ENCODE results near the gene OVCH1. TPM values are rescaled to one million over a fixed set of nuclear protein-coding genes. Genes with fewer than 3 reads are reported as not detected.

The OVCH1 gene, protein sequence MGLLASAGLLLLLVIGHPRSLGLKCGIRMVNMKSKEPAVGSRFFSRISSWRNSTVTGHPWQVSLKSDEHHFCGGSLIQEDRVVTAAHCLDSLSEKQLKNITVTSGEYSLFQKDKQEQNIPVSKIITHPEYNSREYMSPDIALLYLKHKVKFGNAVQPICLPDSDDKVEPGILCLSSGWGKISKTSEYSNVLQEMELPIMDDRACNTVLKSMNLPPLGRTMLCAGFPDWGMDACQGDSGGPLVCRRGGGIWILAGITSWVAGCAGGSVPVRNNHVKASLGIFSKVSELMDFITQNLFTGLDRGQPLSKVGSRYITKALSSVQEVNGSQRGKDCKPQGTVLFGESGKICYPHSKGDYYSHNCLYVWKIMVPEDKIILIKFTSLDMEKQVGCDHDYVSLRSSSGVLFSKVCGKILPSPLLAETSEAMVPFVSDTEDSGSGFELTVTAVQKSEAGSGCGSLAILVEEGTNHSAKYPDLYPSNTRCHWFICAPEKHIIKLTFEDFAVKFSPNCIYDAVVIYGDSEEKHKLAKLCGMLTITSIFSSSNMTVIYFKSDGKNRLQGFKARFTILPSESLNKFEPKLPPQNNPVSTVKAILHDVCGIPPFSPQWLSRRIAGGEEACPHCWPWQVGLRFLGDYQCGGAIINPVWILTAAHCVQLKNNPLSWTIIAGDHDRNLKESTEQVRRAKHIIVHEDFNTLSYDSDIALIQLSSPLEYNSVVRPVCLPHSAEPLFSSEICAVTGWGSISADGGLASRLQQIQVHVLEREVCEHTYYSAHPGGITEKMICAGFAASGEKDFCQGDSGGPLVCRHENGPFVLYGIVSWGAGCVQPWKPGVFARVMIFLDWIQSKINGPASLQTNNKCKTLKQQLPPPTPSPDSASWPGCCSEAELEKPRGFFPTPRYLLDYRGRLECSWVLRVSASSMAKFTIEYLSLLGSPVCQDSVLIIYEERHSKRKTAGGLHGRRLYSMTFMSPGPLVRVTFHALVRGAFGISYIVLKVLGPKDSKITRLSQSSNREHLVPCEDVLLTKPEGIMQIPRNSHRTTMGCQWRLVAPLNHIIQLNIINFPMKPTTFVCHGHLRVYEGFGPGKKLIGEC
- polyA plus RNA-seq = under 1 TPM in 1 of 3 donors, not detected in 2; 0.37 TPM

- 88 to 94% (median 93%) methylated on average over 18 of the region's 18 CpGs for WGBS, 3 donors
Measured at GRCh38 chr12:29497588-29497987, at the start of gene OVCH1. TSS of gene OVCH1 (minus strand) at chr12:29497686. CDS start at chr12:29497686, 0 bp downstream.

DNA sequence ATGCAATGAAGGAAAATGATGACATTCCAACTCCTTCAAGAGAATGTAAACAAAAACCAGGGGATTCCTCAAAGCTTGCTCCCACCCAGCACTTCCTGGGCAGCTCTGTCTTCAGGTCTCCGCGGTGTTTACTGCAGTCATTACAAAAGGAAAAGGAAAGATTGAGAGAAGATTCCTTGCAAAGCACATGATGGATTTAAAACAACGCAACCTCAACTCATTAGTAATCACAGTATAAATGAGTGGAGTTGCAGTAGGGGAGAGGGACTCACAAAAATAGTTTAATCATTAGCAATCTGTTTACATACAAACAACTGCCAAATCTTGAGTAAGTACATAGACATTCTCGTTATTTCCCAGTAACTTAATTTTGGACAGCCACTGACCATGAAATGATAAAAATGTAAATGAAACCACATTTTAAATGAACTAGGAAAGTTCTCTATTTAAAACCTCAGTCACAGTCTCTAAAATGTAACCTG, 49.7 kb upstream of the OVCH1 start:
- no peak overlapping the region for H3K27ac ChIP-seq (ENCODE audit: low read depth, low read length)
- 18 to 61% (median 39%) methylated on average over 4 of the region's 4 CpGs for WGBS, 3 donors

More at GRCh38 chr12:29497588-29497987, at the start of gene OVCH1:
- no peak within 1 kb of the TSS for H3K27ac ChIP-seq (ENCODE audit: low read depth, low read length)

DNA sequence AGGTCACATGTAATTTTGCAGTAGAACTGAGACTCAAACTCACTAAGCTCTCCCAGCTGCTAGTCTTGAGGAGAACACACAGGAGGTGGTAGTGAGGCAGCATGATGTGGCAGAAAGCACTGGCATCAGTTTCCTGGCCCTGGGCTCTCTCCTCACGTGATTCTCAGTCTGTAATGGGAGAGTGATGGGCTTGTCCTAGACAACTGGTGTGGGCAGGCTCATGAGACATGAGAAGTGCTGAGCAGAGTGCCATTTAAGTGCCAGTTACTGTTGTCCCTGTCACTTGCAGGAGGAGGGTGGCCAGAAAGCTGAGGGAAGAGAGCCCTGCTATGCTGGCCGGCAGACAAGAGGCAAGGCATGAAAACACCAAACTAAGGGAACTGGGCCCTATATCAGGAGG, 48.5 kb upstream of the OVCH1 start:
- no peak overlapping the region for H3K27ac ChIP-seq (ENCODE audit: low read depth, low read length)
- WGBS, 3 donors = 76 to 81% (median 77%) methylated on average over 2 of the region's 2 CpGs

DNA sequence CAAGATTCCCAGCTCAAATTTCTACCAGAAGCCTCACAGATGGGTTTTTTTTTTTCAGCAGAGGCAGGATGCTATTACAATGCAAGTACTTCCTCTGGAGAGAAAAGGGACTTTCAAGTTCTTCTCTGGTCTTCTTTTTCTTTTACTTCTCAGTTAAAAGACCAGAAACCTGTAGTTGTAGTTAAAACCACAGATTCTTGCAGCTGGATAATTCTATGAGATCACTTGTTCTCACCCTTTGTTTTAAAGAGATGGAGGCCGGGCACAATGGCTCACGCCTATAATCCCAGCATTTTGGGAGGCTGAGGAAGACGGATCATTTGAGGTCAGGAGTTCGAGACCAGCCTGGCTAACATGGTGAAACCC, 47.6 kb upstream of the OVCH1 start:
- H3K27ac ChIP-seq (ENCODE audit: low read depth, low read length) = no peak overlapping the region
- WGBS, 3 donors = 75 to 89% (median 84%) methylated on average over 4 of the region's 4 CpGs

- WGBS, 3 donors = 75 to 84% (median 82%) methylated on average over 6 of the region's 6 CpGs
- H3K27ac ChIP-seq (ENCODE audit: low read depth, low read length) = no peak overlapping the region
Measured at GRCh38 chr12:29544428-29545101, 47.1 kb upstream of the OVCH1 start.

DNA sequence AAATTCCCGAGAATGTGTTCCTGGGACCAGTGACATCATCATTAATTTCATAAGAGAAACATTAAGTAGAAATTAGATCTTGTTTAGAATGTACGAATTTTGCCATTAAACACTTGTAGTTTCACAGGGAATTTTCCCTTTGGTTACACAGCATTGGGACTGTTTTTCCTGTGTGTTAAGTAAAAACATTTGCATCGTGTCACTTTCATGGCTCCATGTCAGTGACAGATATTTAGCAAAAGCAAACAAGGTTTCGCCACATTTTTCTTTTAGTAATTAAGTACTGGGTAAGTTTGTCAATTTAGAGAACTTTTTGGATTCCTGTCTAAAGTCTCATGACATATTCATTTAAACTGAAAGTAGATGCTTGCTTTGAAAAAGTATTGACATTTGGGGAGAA, 45.5 kb upstream of the OVCH1 start:
- WGBS, 3 donors = 38 to 69% (median 59%) methylated on average over 4 of the region's 4 CpGs
- H3K27ac ChIP-seq (ENCODE audit: low read depth, low read length) = no peak overlapping the region

DNA sequence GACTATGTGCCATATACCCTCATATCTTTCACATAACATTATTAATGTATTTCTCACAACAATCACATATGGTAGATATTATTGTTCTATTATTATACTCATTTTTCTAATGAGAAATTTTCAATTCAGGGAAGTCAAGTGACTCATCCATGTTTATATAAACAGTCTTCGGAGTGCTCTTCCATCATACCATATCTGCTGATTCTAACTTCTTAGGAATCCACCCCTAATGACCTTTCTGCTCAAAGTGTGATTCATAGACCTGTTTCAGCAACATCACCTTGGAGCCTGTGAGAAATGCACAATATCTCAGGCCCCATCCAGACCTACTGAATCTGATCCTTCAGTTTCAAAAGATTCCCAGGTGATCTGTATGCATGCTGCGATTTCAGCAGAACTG, 39.8 kb upstream of the OVCH1 start:
- H3K27ac ChIP-seq (ENCODE audit: low read depth, low read length) = no peak overlapping the region
- 73 to 76% (median 76%) methylated on average over 2 of the region's 2 CpGs for WGBS, 3 donors

GRCh38 chr12:29534935-29535334, 37.4 kb upstream of the OVCH1 start:
- WGBS, 3 donors = 80 to 91% (median 91%) methylated on average over 2 of the region's 2 CpGs

GRCh38 chr12:29533815-29534489, 36.5 kb upstream of the OVCH1 start:
- WGBS, 3 donors = 33 to 66% (median 45%) methylated on average over 4 of the region's 4 CpGs

More at GRCh38 chr12:29534935-29535334, 37.4 kb upstream of the OVCH1 start:
- H3K27ac ChIP-seq (ENCODE audit: low read depth, low read length) = no peak overlapping the region

DNA sequence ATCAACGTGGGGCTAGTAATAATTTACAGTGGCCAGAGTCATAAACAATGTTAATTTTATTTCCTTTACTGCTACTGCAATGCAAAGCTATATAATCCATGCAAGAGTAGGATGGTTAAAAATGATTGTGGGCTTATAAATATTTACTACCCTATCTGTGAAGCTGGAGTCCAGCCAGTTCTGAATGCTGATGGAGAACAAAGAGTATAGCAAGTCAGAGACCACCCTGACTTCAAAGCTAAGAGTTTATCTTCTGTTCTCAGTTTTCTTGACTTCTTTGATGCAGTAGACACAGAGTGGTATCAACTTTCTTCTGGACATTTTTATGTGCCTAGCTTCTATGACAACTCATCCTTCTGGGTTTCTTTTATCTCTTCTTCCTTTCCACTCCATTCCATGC, 34.0 kb upstream of the OVCH1 start:
- no peak overlapping the region for H3K27ac ChIP-seq (ENCODE audit: low read depth, low read length)
- WGBS, 3 donors = 28 to 70% (median 60%) methylated on average over 1 of the region's 1 CpG

More at GRCh38 chr12:29533815-29534489, 36.5 kb upstream of the OVCH1 start:
- no peak overlapping the region for H3K27ac ChIP-seq (ENCODE audit: low read depth, low read length)

GRCh38 chr12:29530436-29530835, 33.0 kb upstream of the OVCH1 start:
- 74 to 87% (median 77%) methylated on average over 4 of the region's 4 CpGs for WGBS, 3 donors
- no peak overlapping the region for H3K27ac ChIP-seq (ENCODE audit: low read depth, low read length)

DNA sequence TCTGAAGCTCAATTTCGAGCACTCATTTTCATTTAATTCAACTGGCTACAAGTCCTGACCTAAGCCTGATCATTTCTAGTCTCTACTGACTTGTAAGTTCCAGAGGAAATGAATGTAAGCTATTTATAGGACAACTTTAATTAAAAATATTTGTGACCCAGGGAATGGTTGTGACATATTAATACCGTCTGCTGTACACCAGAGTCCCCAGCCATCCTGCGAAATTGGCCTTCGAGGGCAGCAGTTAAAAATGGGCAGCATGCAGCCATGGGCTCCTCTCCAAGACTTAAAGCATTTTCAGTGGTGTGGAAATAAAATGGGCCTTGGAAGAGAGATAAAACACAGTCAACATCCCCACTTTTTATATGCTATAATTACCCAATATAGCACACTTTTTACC, 30.7 kb upstream of the OVCH1 start:
- 55 to 72% (median 72%) methylated on average over 4 of the region's 4 CpGs for WGBS, 3 donors
- no peak overlapping the region for H3K27ac ChIP-seq (ENCODE audit: low read depth, low read length)

- 54 to 85% (median 81%) methylated on average over 2 of the region's 2 CpGs for WGBS, 3 donors
- H3K27ac ChIP-seq (ENCODE audit: low read depth, low read length) = no peak overlapping the region
Measured at GRCh38 chr12:29521951-29522350, 24.5 kb upstream of the OVCH1 start.

DNA sequence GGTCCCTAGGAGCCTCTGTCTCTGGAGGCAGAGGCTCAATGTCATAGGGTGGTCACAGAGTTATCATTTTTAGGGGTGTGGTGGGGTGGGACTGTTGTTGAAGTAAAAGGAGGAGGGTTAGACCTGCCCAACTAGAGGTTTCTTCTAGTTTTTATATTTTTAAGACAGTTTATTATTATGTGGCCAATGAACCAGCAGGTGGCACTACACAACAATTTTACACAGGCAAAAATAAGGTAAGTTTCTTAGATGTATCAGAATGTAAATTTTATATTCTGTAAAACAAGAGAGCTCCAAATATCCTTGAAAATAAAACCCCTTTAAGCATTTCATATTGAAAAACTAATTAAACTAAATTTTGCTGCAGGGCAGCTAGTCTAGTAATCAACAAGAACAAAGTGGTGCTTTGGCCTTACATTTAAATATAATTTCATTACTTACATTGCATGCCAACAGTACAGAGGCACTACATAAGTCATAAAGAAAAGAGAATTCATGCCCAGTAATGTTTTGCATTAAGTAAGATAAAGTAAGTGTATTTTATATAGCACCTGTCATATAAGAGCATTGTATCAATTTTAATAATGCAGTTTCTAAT, 22.2 kb upstream of the OVCH1 start:
- H3K27ac ChIP-seq (ENCODE audit: low read depth, low read length) = no peak overlapping the region

DNA sequence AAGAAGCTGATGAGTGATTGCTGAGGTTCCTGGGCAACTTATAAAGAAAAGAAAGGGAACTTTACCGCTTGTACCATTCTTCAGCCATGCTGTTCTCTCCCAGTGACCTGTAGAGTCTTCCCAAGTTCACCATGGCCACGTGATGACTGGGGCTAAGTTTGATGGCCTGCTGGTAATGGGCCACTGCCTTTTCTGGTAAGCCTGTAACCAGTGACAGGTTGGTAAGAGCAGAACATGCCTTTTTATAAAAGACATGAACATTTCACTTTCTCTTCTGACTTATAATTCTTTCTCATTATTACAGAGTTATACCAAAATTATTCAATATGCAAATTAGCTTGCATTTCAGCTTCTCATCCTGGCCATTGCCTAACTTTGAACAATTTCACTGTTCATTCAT, 20.9 kb upstream of the OVCH1 start:
- no peak overlapping the region for H3K27ac ChIP-seq (ENCODE audit: low read depth, low read length)
- 64 to 91% (median 83%) methylated on average over 2 of the region's 2 CpGs for WGBS, 3 donors

DNA sequence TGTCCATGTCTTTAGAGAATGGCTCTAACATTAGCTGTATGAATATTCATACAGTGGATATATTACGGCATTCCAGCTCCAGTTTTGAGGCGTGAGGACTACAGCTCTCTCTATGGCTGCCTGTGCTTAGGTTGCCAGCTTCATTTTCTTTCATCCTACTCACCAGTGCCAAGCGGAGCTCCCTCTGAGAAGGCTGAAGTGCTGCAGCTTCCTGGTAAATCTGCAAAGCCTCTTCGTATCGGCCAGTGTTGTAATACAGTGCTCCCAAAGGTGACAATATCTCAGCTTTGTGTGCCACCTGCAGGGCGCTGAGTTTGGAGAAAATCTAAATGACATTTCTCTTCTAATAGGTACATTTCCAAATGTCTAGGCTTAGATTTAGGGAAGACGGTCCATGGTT, 19.8 kb upstream of the OVCH1 start:
- 53 to 83% (median 71%) methylated on average over 7 of the region's 7 CpGs for WGBS, 3 donors
- H3K27ac ChIP-seq (ENCODE audit: low read depth, low read length) = no peak overlapping the region

DNA sequence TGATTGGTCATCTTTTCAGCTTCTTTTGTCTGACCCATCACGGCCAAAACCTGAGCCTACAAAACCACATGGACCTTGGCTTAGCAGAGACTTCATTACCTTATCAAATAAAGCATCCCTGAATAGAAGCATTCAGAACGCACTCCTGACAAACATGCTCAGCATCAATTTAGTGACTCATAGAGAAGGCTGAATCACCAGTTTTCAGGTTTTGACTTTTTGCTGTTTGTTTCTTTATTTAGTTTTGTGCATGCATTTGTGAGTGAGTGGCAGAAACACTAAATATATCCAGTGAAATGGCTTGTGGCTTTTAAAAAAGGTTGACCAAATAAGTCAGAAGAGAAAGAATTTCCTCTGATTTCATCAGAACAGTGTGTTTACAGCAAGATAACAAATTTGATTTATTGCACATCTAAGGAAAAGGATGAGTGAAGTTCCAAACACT, 19.0 kb upstream of the OVCH1 start:
- no peak overlapping the region for H3K27ac ChIP-seq (ENCODE audit: low read depth, low read length)
- 42 to 78% (median 76%) methylated on average over 2 of the region's 2 CpGs for WGBS, 3 donors
